WTC11 (cell line): Measurements from ENCODE around the gene CAMK1.
A peak's percentile ranks its signal among the peaks of the same experiment; 100 is the strongest.

Source experiments
- ATF1 ChIP-seq: sonication (generic); formaldehyde crosslinking; IDR thresholded peaks from 2 replicates; pipeline ENCODE4 v1.8.1; 2023; ENCODE audit warnings: mild to moderate bottlenecking, moderate library complexity, missing genetic modification reagents
- ETV6 ChIP-seq: sonication (generic); formaldehyde crosslinking; IDR thresholded peaks from 2 replicates; pipeline ENCODE4 v1.8.1; 2022; ENCODE audit warnings: mild to moderate bottlenecking, missing genetic modification reagents
- FOXJ3 ChIP-seq: sonication (generic); formaldehyde crosslinking; IDR thresholded peaks from 2 replicates; pipeline ENCODE4 v1.9.0; 2021; ENCODE audit warnings: missing genetic modification reagents, mild to moderate bottlenecking, borderline replicate concordance
- NFATC4 ChIP-seq: fragments of 250-450 bp; sonication (Bioruptor Pico); IDR thresholded peaks from 2 replicates; pipeline ENCODE4 v1.9.0; 2021; ENCODE audit warnings: mild to moderate bottlenecking
- NR2C2 ChIP-seq: sonication (generic); formaldehyde crosslinking; IDR thresholded peaks from 2 replicates; pipeline ENCODE4 v1.8.0; 2022; ENCODE audit warnings: mild to moderate bottlenecking, missing genetic modification reagents
- SP1 ChIP-seq: sonication (generic); formaldehyde crosslinking; conservative IDR thresholded peaks from 2 replicates; pipeline ENCODE4 v1.8.1; 2022; ENCODE audit warnings: missing genetic modification reagents
- ZNF121 ChIP-seq: sonication (generic); formaldehyde crosslinking; IDR thresholded peaks from 2 replicates; pipeline ENCODE4 v1.8.0; 2023; ENCODE audit warnings: missing genetic modification reagents
- TF ChIP-seq, protein P1 (sequence below): fragments of 200-600 bp; IDR thresholded peaks from 2 replicates; pipeline ENCODE4 v1.8.0; 2022; ENCODE audit warnings: antibody characterized with exemption

DNA sequence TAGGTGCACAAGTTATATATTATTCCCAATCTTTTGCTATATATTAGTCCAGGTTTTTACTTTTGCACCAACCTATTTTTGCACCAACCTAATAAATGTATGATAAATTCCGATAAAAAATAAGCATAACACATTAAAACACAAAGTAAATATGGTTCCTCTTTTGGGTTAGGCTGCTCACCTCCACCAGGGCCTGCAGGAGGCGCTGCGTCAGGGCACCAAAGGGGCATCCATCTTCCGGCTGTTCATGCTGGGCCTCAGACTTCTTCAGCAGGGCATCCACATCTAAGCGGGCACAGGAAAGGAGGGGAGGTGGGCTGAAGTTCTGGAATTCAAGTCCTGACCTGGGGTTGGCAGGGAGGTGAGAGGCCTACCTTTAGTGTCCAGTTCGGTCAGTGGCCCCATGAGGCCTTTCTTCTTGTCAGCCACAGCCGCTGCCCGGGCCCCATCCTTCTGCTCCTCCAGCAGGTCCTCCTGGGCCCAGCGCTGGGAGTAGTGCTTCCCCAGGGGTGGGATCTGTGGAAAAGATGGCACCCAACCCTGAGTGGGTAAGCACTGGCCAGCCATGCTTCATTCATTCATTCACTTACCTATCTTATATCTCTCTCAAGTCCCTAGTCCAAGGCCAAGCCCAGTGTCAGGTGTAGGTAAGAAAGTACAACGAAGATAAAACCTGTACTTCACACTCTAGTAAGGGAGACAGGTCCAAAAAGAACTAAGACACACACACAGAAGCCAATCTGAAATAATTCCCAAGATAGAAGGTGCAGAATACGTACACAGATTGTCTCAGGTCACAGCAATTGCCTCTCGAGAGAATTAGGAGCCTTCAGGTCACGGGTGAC is 17.3 kb upstream of the CAMK1 start:
- no peak for TF ChIP-seq ETV6 (CRISPR knock-in tag)
- TF ChIP-seq, protein P1, sequence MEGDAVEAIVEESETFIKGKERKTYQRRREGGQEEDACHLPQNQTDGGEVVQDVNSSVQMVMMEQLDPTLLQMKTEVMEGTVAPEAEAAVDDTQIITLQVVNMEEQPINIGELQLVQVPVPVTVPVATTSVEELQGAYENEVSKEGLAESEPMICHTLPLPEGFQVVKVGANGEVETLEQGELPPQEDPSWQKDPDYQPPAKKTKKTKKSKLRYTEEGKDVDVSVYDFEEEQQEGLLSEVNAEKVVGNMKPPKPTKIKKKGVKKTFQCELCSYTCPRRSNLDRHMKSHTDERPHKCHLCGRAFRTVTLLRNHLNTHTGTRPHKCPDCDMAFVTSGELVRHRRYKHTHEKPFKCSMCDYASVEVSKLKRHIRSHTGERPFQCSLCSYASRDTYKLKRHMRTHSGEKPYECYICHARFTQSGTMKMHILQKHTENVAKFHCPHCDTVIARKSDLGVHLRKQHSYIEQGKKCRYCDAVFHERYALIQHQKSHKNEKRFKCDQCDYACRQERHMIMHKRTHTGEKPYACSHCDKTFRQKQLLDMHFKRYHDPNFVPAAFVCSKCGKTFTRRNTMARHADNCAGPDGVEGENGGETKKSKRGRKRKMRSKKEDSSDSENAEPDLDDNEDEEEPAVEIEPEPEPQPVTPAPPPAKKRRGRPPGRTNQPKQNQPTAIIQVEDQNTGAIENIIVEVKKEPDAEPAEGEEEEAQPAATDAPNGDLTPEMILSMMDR: peak; percentile 48; the same call in 1 of the 2 replicates
- TF ChIP-seq ATF1 (CRISPR knock-in tag): no peak
- no peak for TF ChIP-seq NFATC4 (CRISPR knock-in tag)
- TF ChIP-seq NR2C2 (CRISPR knock-in tag): no peak
- TF ChIP-seq SP1 (CRISPR knock-in tag): no peak
- no peak for TF ChIP-seq FOXJ3
- TF ChIP-seq ZNF121 (CRISPR knock-in tag): no peak
